PC-3 (cell line): ENCODE results near the gene RBMS3. TPM values are rescaled to one million over a fixed set of nuclear protein-coding genes. Genes with fewer than 3 reads are reported as not detected.

ENCODE experiments used
- ATAC-seq: fragments of 200-7000 bp; cut with Tn5 transposase; 2 replicates; pipeline ENCODE4 v1.9.1; 2020; ENCODE audit warnings: mild to moderate bottlenecking, moderate library complexity
- BruUV-seq: library from RNA; stranded (reverse); fragments of 400-500 nt; replicated peaks from 2 replicates; lab custom pipeline; 2021; lab: Mats Ljungman, UMichigan
- CTCF ChIA-PET: fragments of 300-600 bp; sonication (Branson Sonifier 250); formaldehyde crosslinking; loops from one replicate; lab custom pipeline; 2022; ENCODE audit warnings: antibody characterized with exemption; lab: Charles Lee
- POLR2A ChIA-PET: fragments of 300-600 bp; sonication (Branson Sonifier 250); formaldehyde crosslinking; loops from one replicate; lab custom pipeline; 2022; ENCODE audit warnings: antibody characterized with exemption; ENCODE audit not compliant: unreplicated experiment; lab: Charles Lee
- DNase-seq: peaks from one replicate; pipeline ENCODE4 v3.0.0-alpha.2; 2015
- H2AFZ ChIP-seq: fragments of 300-600 bp; sonication (generic); 2 replicates; pipeline ENCODE4 v1.6.0; 2016; ENCODE audit warnings: antibody characterized with exemption, low read length
- H3F3A ChIP-seq: fragments of 300-600 bp; sonication (generic); one replicate; pipeline ENCODE4 v1.6.0; 2017; ENCODE audit warnings: antibody characterized with exemption, low read length, control low read depth, mild to moderate bottlenecking; ENCODE audit not compliant: unreplicated experiment
- H3K27ac ChIP-seq: fragments of 300-600 bp; sonication (generic); 2 replicates; pipeline ENCODE4 v1.5.1; 2016; ENCODE audit warnings: mild to moderate bottlenecking, low read length
- H3K27me3 ChIP-seq: fragments of 300-600 bp; sonication (generic); 2 replicates; pipeline ENCODE4 v1.6.1; 2016; ENCODE audit warnings: low read length, mixed read lengths
- H3K36me3 ChIP-seq: fragments of 300-600 bp; sonication (generic); 2 replicates; pipeline ENCODE4 v1.6.1; 2016; ENCODE audit warnings: low read depth, mixed run types, low read length, mixed read lengths
- H3K4me1 ChIP-seq: fragments of 300-600 bp; sonication (generic); 2 replicates; pipeline ENCODE4 v1.5.1; 2016; ENCODE audit warnings: low read length; ENCODE audit not compliant: insufficient read depth
- H3K4me2 ChIP-seq: fragments of 300-600 bp; sonication (generic); 2 replicates; pipeline ENCODE4 v1.6.0; 2016; ENCODE audit warnings: low read length
- H3K4me3 ChIP-seq: fragments of 300-600 bp; sonication (generic); 2 replicates; pipeline ENCODE4 v1.5.1; 2016; ENCODE audit warnings: mild to moderate bottlenecking, low read length, mixed read lengths
- H3K79me2 ChIP-seq: fragments of 300-600 bp; sonication (generic); 2 replicates; pipeline ENCODE4 v1.6.1; 2017; ENCODE audit warnings: low read length, mixed read lengths
- H3K9ac ChIP-seq: fragments of 300-600 bp; sonication (generic); 2 replicates; pipeline ENCODE4 v1.6.0; 2016; ENCODE audit warnings: mild to moderate bottlenecking, low read length
- H3K9me2 ChIP-seq: fragments of 300-600 bp; sonication (generic); replicated peaks from 2 replicates; pipeline ENCODE4 v1.6.1; 2016; ENCODE audit warnings: mixed run types, low read length, mixed read lengths
- H3K9me3 ChIP-seq: fragments of 300-600 bp; sonication (generic); 2 replicates; pipeline ENCODE4 v1.6.1; 2016; ENCODE audit warnings: low read length, mixed read lengths
- H4K20me1 ChIP-seq: fragments of 300-600 bp; sonication (generic); 2 replicates; pipeline ENCODE4 v1.6.1; 2016; ENCODE audit warnings: low read length, mixed read lengths
- EZH2 ChIP-seq: fragments of 300-600 bp; sonication (generic); IDR thresholded peaks from one replicate; pipeline ENCODE4 v1.6.1; 2017; ENCODE audit warnings: antibody characterized with exemption, mild to moderate bottlenecking, low read length; ENCODE audit not compliant: unreplicated experiment
- EZH2phosphoT487 ChIP-seq: fragments of 300-600 bp; sonication (generic); IDR thresholded peaks from 2 replicates; pipeline ENCODE4 v1.6.1; 2018; ENCODE audit warnings: mild to moderate bottlenecking, antibody characterized with exemption, low read length, borderline replicate concordance
- intact Hi-C: fragments of 100-400 bp; cut with micrococcal nuclease; formaldehyde crosslinking; loops from 2 replicates; pipeline ENCODE4 v1.9.0; 2023
- total RNA-seq: library from RNA; depleted of rRNA; stranded (reverse); fragments of >200 nt; gene quantifications from 2 replicates; pipeline ENCODE4 v1.2.3, GENCODE V29; 2014
- TF ChIP-seq, protein P1 (sequence below): fragments of 300-600 bp; sonication (generic); conservative IDR thresholded peaks from 2 replicates; pipeline ENCODE4 v1.5.1; 2017; ENCODE audit warnings: antibody characterized with exemption, low read depth, mild to moderate bottlenecking, low read length

Gene RBMS3
- total RNA-seq, 1 experiment from 2014 or later, result 5.4 TPM

GRCh38 chr3:29677421-29677820, 396.6 kb downstream of the RBMS3 start:
- H3K27ac ChIP-seq, result no peak overlapping the region
- no peaks in the 10 kb centered on the region for H3K9me2 ChIP-seq
- ChIA-PET POLR2A (no interaction called here), CTCF (no interaction called here)
- BruUV-seq, result no TSS peak
- no peaks in the 10 kb centered on the region for H3K4me1 ChIP-seq
- H3K4me3 ChIP-seq, result no peak overlapping the region
- H3K4me2 ChIP-seq, result no peak overlapping the region
- no peaks in the 10 kb centered on the region for H3K27me3 ChIP-seq
- DNase-seq (no peak), ATAC-seq (no peak)
- H3K9me3 ChIP-seq, result no peaks in the 10 kb centered on the region
- no peak overlapping the region for H2AFZ ChIP-seq
- intact Hi-C loops, result loop anchor here (1.0 kb wide), 1 partner anchor 99 kb away; no protein-coding TSS in a partner anchor
- H4K20me1 ChIP-seq, result no peaks in the 10 kb centered on the region
- no peaks in the 10 kb centered on the region for H3F3A ChIP-seq
- H3K79me2 ChIP-seq, result no peaks in the 10 kb centered on the region
- H3K36me3 ChIP-seq, result no peaks in the 10 kb centered on the region
- H3K9ac ChIP-seq, result no peak overlapping the region
- TF ChIP-seq, protein P1, sequence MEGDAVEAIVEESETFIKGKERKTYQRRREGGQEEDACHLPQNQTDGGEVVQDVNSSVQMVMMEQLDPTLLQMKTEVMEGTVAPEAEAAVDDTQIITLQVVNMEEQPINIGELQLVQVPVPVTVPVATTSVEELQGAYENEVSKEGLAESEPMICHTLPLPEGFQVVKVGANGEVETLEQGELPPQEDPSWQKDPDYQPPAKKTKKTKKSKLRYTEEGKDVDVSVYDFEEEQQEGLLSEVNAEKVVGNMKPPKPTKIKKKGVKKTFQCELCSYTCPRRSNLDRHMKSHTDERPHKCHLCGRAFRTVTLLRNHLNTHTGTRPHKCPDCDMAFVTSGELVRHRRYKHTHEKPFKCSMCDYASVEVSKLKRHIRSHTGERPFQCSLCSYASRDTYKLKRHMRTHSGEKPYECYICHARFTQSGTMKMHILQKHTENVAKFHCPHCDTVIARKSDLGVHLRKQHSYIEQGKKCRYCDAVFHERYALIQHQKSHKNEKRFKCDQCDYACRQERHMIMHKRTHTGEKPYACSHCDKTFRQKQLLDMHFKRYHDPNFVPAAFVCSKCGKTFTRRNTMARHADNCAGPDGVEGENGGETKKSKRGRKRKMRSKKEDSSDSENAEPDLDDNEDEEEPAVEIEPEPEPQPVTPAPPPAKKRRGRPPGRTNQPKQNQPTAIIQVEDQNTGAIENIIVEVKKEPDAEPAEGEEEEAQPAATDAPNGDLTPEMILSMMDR, result no peak
- TF ChIP-seq EZH2phosphoT487, result no peak
- TF ChIP-seq EZH2, result no peak

DNA sequence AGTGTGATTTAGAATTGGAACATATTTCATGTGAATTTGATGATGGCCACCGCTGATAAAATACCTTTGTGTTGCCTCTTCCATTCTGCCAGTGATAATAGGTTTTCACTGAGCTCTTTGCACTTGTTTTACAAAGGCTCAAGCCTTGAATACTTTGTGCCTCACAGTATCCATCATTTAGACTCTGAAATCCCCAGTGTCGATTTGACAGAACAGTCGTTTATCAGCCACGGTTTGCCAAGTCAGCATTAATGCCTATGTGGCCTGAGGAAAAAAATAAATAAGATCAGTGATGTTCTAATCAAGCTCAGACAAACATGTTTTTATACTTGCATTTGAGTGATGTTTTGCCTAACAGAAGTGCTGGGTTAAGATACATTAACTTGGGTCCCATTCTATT, 399.1 kb downstream of the RBMS3 start:
- BruUV-seq, result no TSS peak
- Histone ChIP-seq H3K27ac (no peak overlapping the region), H2AFZ (no peak overlapping the region), H3K27me3 (no peaks in the 10 kb centered on the region), H4K20me1 (no peaks in the 10 kb centered on the region), H3K9ac (no peak overlapping the region), H3K4me1 (peaks cover 12% of the 10 kb centered on the region), H3K9me2 (no peaks in the 10 kb centered on the region), H3F3A (no peaks in the 10 kb centered on the region), H3K9me3 (no peaks in the 10 kb centered on the region), H3K36me3 (no peaks in the 10 kb centered on the region), H3K79me2 (no peaks in the 10 kb centered on the region), H3K4me3 (no peak overlapping the region), H3K4me2 (no peak overlapping the region)
- CTCF ChIA-PET, result no interaction called here
- intact Hi-C loops, result no loop called here
- DNase-seq (no peak), ATAC-seq (no peak)
- no peak for TF ChIP-seq EZH2phosphoT487
- TF ChIP-seq EZH2, result no peak
- TF ChIP-seq, protein P1, result no peak
- POLR2A ChIA-PET, result no interaction called here
